ENCODE measurements around the gene C5orf46. TPM values are rescaled to one million over a fixed set of nuclear protein-coding genes. Genes with fewer than 3 reads are reported as not detected.
A peak's percentile ranks its signal among the peaks of the same experiment; 100 is the strongest.
"Not testable (repeated sequence)": the region's sequence is repeated elsewhere in the genome, so short reads cannot be mapped to it uniquely, and the experiment has no call there.

C5orf46 gene
- total RNA-seq, 1 donor from 2014 or later, result not detected

GRCh38 chr5:147879784-147880183 is 26.6 kb downstream of the C5orf46 start:
- intact Hi-C loops (cut with DNase I), result no loop called here
- Histone ChIP-seq H3K27me3 (no peaks in the 10 kb centered on the region), H3K27ac (no peak overlapping the region), H3K36me3 (no peaks in the 10 kb centered on the region), H3K4me3 (peak overlapping the region; percentile 21), H3K9me3 (no peaks in the 10 kb centered on the region), H3K4me1 (no peaks in the 10 kb centered on the region)
- no peak for TF ChIP-seq CTCF (IDR thresholded peaks at IDR 0.05)
- ATAC-seq, result no peak
- DNase-seq, result no peak

GRCh38 chr5:147878066-147878759 is 28.1 kb downstream of the C5orf46 start, which contains the start of gene SCGB3A2:
SCGB3A2 (plus strand) TSS chr5:147878711; CDS start chr5:147878804, 93 bp downstream.
- DNase-seq (no peak), ATAC-seq (peak; percentile 55)
- H3K27ac ChIP-seq, result no peak within 1 kb of the TSS
- H3K27me3 ChIP-seq, result no peaks in the 10 kb centered on the region
- no peaks in the 10 kb centered on the region for H3K36me3 ChIP-seq
- TF ChIP-seq CTCF (IDR thresholded peaks at IDR 0.05), result no peak
- H3K4me3 ChIP-seq, result peak within 1 kb of the TSS; percentile 21
- no peaks in the 10 kb centered on the region for H3K4me1 ChIP-seq
- H3K9me3 ChIP-seq, result no peaks in the 10 kb centered on the region
- intact Hi-C loops (cut with DNase I), result no loop called here

GRCh38 chr5:147876626-147877025 is 29.7 kb downstream of the C5orf46 start:
- no peak for TF ChIP-seq CTCF (IDR thresholded peaks at IDR 0.05)
- Histone ChIP-seq H3K4me1 (no peaks in the 10 kb centered on the region), H3K27me3 (no peaks in the 10 kb centered on the region), H3K4me3 (no peak overlapping the region), H3K36me3 (no peaks in the 10 kb centered on the region), H3K27ac (no peak overlapping the region), H3K9me3 (no peaks in the 10 kb centered on the region)
- DNase-seq (no peak), ATAC-seq (no peak)
- intact Hi-C loops (cut with DNase I), result no loop called here

- DNase-seq (no peak), ATAC-seq (no peak)
- Histone ChIP-seq H3K9me3 (no peaks in the 10 kb centered on the region), H3K36me3 (no peaks in the 10 kb centered on the region), H3K27ac (no peak overlapping the region), H3K27me3 (no peaks in the 10 kb centered on the region), H3K4me3 (no peak overlapping the region), H3K4me1 (no peaks in the 10 kb centered on the region)
- intact Hi-C loops (cut with DNase I), result no loop called here
- no peak for TF ChIP-seq CTCF (IDR thresholded peaks at IDR 0.05)
Measured at GRCh38 chr5:147876141-147876540, 30.2 kb downstream of the C5orf46 start.

- Histone ChIP-seq H3K36me3 (no peaks in the 10 kb centered on the region), H3K27ac (no peak overlapping the region), H3K4me1 (no peaks in the 10 kb centered on the region), H3K4me3 (no peak overlapping the region), H3K27me3 (no peaks in the 10 kb centered on the region), H3K9me3 (no peaks in the 10 kb centered on the region)
- no peak for TF ChIP-seq CTCF (IDR thresholded peaks at IDR 0.05)
- DNase-seq (no peak), ATAC-seq (no peak)
- intact Hi-C loops (cut with DNase I), result no loop called here
Measured at GRCh38 chr5:147874910-147875367, 31.4 kb downstream of the C5orf46 start.

GRCh38 chr5:147874118-147874875 is 32.0 kb downstream of the C5orf46 start:
- DNase-seq; H3K36me3 ChIP-seq; H3K9me3 ChIP-seq; ATAC-seq; H3K4me3 ChIP-seq; H3K4me1 ChIP-seq; intact Hi-C loops (cut with DNase I); H3K27ac ChIP-seq; H3K27me3 ChIP-seq: not testable (repeated sequence)

- H3K9me3 ChIP-seq; H3K27ac ChIP-seq; H3K4me1 ChIP-seq; ATAC-seq; H3K4me3 ChIP-seq; DNase-seq; intact Hi-C loops (cut with DNase I); H3K36me3 ChIP-seq; H3K27me3 ChIP-seq: not testable (repeated sequence)
Measured at GRCh38 chr5:147872744-147873435, 33.4 kb downstream of the C5orf46 start.

GRCh38 chr5:147871980-147872549 is 34.3 kb downstream of the C5orf46 start:
- DNase-seq; H3K9me3 ChIP-seq; H3K27ac ChIP-seq; ATAC-seq; H3K4me3 ChIP-seq; intact Hi-C loops (cut with DNase I); H3K4me1 ChIP-seq; H3K36me3 ChIP-seq; H3K27me3 ChIP-seq: not testable (repeated sequence)

Measured in upper lobe of right lung (tissue), 1 donor.